Limb (tissue), 2 donors: Measurements from ENCODE around the gene PITPNC1.
"Not testable (repeated sequence)": the region's sequence is repeated elsewhere in the genome, so short reads cannot be mapped to it uniquely, and the experiment has no call there.

Experiments
- DNase-seq, 2 donors: peaks; one replicate each; pipeline ENCODE4 v3.0.0-alpha.2; 2016; ENCODE audit errors: extremely low spot score in 2 of 2

The PITPNC1 gene

GRCh38 chr17:67459985-67460384, 82.9 kb downstream of the PITPNC1 start:
- no peak for DNase-seq

GRCh38 chr17:67461228-67461780, 84.2 kb downstream of the PITPNC1 start:
- DNase-seq: no peak

- DNase-seq: no peak
These were observed 84.8 kb downstream of the PITPNC1 start for GRCh38 chr17:67461876-67462275.

GRCh38 chr17:67466251-67466796, 89.2 kb downstream of the PITPNC1 start:
- no peak for DNase-seq

GRCh38 chr17:67467500-67468455, 90.7 kb downstream of the PITPNC1 start:
- DNase-seq: no peak

- DNase-seq: no peak
These were observed 92.3 kb downstream of the PITPNC1 start for GRCh38 chr17:67469208-67469980.

GRCh38 chr17:67470163-67470562, 93.1 kb downstream of the PITPNC1 start:
- DNase-seq: no peak

- no peak for DNase-seq
These were observed 94.0 kb downstream of the PITPNC1 start for GRCh38 chr17:67471118-67471517.

- not testable (repeated sequence) for DNase-seq
These were observed 95.5 kb downstream of the PITPNC1 start for GRCh38 chr17:67472606-67473005.

- DNase-seq: no peak
These were observed 97.1 kb downstream of the PITPNC1 start for GRCh38 chr17:67474081-67474661.

- peak; percentile 75 to 83 for DNase-seq
These were observed 98.3 kb downstream of the PITPNC1 start for GRCh38 chr17:67475161-67475937.

GRCh38 chr17:67476787-67477335, 99.8 kb downstream of the PITPNC1 start:
- no peak for DNase-seq

GRCh38 chr17:67477687-67478086, 100.6 kb downstream of the PITPNC1 start:
- no peak for DNase-seq

GRCh38 chr17:67478401-67479041, 101.4 kb downstream of the PITPNC1 start:
- DNase-seq: no peak

- DNase-seq: no peak
These were observed 102.1 kb downstream of the PITPNC1 start for GRCh38 chr17:67479148-67479547.

- DNase-seq: not testable (repeated sequence)
These were observed 103.9 kb downstream of the PITPNC1 start for GRCh38 chr17:67480959-67481358.

- no peak for DNase-seq
These were observed 104.7 kb downstream of the PITPNC1 start for GRCh38 chr17:67481808-67482207.

GRCh38 chr17:67482764-67483163, 105.7 kb downstream of the PITPNC1 start:
- DNase-seq: no peak

GRCh38 chr17:67484261-67484660, 107.2 kb downstream of the PITPNC1 start:
- DNase-seq: no peak

GRCh38 chr17:67485666-67486065, 108.6 kb downstream of the PITPNC1 start:
- DNase-seq: no peak
